ENCODE data around the gene TNNT1. TPM values are rescaled to one million over a fixed set of nuclear protein-coding genes. Genes with fewer than 3 reads are reported as not detected.

TNNT1 gene
- total RNA-seq, 1 experiment from 2014 or later: 188 TPM

- H3K4me3 ChIP-seq (replicated peaks in 1 of 2; ENCODE audit: low read depth in 1 of 2, low read length in 2 of 2): peak overlapping the region; percentile 52
- POLR2A ChIA-PET: interaction anchor here (0.7 to 2.5 kb wide), 7 partner anchors 9 to 194 kb away, joined by 3 to 7 read pairs (median 3); partner anchors contain the start of genes HSPBP1, PTPRH and TMEM238
Observed at GRCh38 chr19:55189403-55189835, 40.4 kb upstream of the TNNT1 start.

More at GRCh38 chr19:55189403-55189835, 40.4 kb upstream of the TNNT1 start:
- H3K27me3 ChIP-seq (ENCODE audit: insufficient read depth, low read length): no peaks in the 10 kb centered on the region
- RAD21 ChIA-PET (ENCODE audit: low non-redundant PET in 1 of 2, low total read pairs in 2 of 2, uncharacterized antibody in 2 of 2, unreplicated experiment in 2 of 2): no interaction called here
- peaks cover 4% of the 10 kb centered on the region; the same call in 1 of the 2 replicates for H3K79me2 ChIP-seq (ENCODE audit: insufficient read depth, low read length)
- peak overlapping the region; percentile 82 for H3K27ac ChIP-seq (ENCODE audit: low read depth, low read length)
- H4K20me1 ChIP-seq (ENCODE audit: insufficient read depth): no peaks in the 10 kb centered on the region
- CTCF ChIA-PET: interaction anchor here (0.7 to 1.0 kb wide), 2 partner anchors 20 to 91 kb away, joined by 3 read pairs; partner anchors contain the start of gene PTPRH
- ATAC-seq: peak; percentile 92
- intact Hi-C loops (cut with micrococcal nuclease): no loop called here
- H3K36me3 ChIP-seq (ENCODE audit: control insufficient read depth in 1 of 2, insufficient read depth in 2 of 2, low read length in 2 of 2): no peaks in the 10 kb centered on the region
- H3K9ac ChIP-seq (ENCODE audit: low read length): peak overlapping the region; percentile 63
- peak; percentile 99 for TF ChIP-seq MAX (IDR thresholded peaks at IDR 0.05)
- peak; percentile 70 for TF ChIP-seq FOSL1 (IDR thresholded peaks at IDR 0.05; ENCODE audit: low read depth)
- no peak for TF ChIP-seq EZH2 (IDR thresholded peaks at IDR 0.05)
- TF ChIP-seq SIN3A (IDR thresholded peaks at IDR 0.05; ENCODE audit: low read depth): peak; percentile 79
- TF ChIP-seq ATF3 (IDR thresholded peaks at IDR 0.05): no peak
- TF ChIP-seq RAD21 (IDR thresholded peaks at IDR 0.05; ENCODE audit: low read depth): no peak
- TF ChIP-seq YY1 (IDR thresholded peaks at IDR 0.05; ENCODE audit: extremely low read depth, insufficient replicate concordance, low read depth, low read length): peak; percentile 29
- no peak; the same call in 1 of the 2 replicates for TF ChIP-seq CEBPB (IDR thresholded peaks at IDR 0.05; ENCODE audit: low read depth)
- TF ChIP-seq CBX3 (IDR thresholded peaks at IDR 0.05; ENCODE audit: low read depth): peak; percentile 84
- TF ChIP-seq JUND (IDR thresholded peaks at IDR 0.05): peak; percentile 48
- TF ChIP-seq SRF (IDR thresholded peaks at IDR 0.05; ENCODE audit: low read depth): no peak; the same call in 1 of the 2 replicates
- peak; percentile 74; the same call in 1 of the 2 replicates for TF ChIP-seq ZFX (IDR thresholded peaks at IDR 0.05)
- TF ChIP-seq CTCF (IDR thresholded peaks at IDR 0.05 in 2 of 3, conservative IDR thresholded peaks at IDR 0.05 in 1 of 3; ENCODE audit: borderline replicate concordance in 1 of 3, insufficient read depth in 1 of 3, low read depth in 2 of 3, low read length in 2 of 3): no peak
- peak; percentile 52; the same call in 1 of the 2 replicates for TF ChIP-seq EGR1 (IDR thresholded peaks at IDR 0.05; ENCODE audit: low read depth)
- peak; percentile 51 for TF ChIP-seq TCF7L2 (IDR thresholded peaks at IDR 0.05; ENCODE audit: borderline replicate concordance, extremely low read depth, insufficient read depth, insufficient read length)
- peak; percentile 86 for TF ChIP-seq POLR2AphosphoS5 (IDR thresholded peaks at IDR 0.05; ENCODE audit: low read depth, low read length)
- TF ChIP-seq POLR2A (IDR thresholded peaks at IDR 0.05; ENCODE audit: borderline replicate concordance, extremely low read depth, insufficient read depth, insufficient read length): peak; percentile 92
- peak; percentile 87 for TF ChIP-seq SP1 (IDR thresholded peaks at IDR 0.05; ENCODE audit: low read depth)
- TF ChIP-seq ELF1 (IDR thresholded peaks at IDR 0.05; ENCODE audit: borderline replicate concordance, low read depth): no peak
- no peak overlapping the region for H2AFZ ChIP-seq (ENCODE audit: low read depth, low read length, poor library complexity, severe bottlenecking)
- H3K9me2 ChIP-seq (ENCODE audit: insufficient read depth): no peaks in the 10 kb centered on the region
- no peaks in the 10 kb centered on the region for H3K9me3 ChIP-seq (ENCODE audit: control insufficient read depth in 1 of 2, insufficient read depth in 1 of 2, low read depth in 1 of 2, low read length in 2 of 2)
- peak overlapping the region; percentile 69 for H3K4me2 ChIP-seq (ENCODE audit: low read length)
- BruUV-seq (replicated peaks): no TSS peak
- peak; percentile 88 for DNase-seq (ENCODE audit: low read depth, low spot score)
- H3K4me1 ChIP-seq (ENCODE audit: control insufficient read depth in 1 of 2, insufficient read depth in 2 of 2, low read length in 2 of 2): peaks cover 10 to 33% of the 10 kb centered on the region in 2 experiments
